Fibroblast of the conjunctiva (primary cell): ENCODE results near the gene TTC13.
"Not testable (repeated sequence)": the region's sequence is repeated elsewhere in the genome, so short reads cannot be mapped to it uniquely, and the experiment has no call there.

Experiments used
- DNase-seq: peaks from one replicate; pipeline ENCODE4 v3.0.0-alpha.2; 2010; ENCODE audit warnings: low read depth

TTC13 gene

DNA sequence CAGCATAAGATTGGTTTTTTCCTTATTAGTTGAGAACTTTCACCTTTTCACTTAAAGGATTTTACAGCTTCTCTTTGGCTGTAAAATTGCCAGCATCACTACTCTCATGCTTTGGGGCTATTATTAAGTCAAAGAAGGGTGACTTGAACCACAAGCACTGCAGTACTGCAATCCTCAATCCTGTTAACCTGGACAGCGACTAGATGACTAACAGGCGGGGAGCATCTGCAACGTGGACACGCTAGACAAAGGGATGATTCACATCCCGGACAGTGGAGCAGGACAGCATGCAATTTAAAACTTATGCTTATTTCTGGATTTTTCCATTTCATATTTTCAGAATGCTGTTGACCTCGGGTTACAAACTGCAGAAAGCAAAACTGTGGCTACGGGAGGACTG, 8.3 kb upstream of the TTC13 start:
- no peak for DNase-seq

DNA sequence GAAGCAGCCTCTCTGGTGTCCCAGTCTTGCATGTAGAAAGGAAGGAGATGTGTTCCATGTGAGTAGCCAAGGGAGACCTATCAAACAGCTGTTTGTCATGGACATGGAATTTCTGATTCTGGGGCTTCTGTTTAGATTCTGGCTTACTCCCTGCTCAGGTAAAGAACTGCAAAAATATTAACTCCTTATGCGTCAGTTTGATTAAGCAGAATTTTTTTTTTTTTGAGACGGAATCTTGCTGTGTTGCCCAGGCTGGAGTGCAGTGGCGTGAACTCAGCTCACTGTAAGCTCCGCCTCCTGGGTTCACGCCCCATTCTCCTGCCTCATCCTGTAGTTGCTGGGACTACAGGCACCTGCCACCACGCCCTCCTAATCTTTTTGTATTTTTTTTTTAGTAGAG, 7.0 kb upstream of the TTC13 start:
- DNase-seq, result no peak

DNA sequence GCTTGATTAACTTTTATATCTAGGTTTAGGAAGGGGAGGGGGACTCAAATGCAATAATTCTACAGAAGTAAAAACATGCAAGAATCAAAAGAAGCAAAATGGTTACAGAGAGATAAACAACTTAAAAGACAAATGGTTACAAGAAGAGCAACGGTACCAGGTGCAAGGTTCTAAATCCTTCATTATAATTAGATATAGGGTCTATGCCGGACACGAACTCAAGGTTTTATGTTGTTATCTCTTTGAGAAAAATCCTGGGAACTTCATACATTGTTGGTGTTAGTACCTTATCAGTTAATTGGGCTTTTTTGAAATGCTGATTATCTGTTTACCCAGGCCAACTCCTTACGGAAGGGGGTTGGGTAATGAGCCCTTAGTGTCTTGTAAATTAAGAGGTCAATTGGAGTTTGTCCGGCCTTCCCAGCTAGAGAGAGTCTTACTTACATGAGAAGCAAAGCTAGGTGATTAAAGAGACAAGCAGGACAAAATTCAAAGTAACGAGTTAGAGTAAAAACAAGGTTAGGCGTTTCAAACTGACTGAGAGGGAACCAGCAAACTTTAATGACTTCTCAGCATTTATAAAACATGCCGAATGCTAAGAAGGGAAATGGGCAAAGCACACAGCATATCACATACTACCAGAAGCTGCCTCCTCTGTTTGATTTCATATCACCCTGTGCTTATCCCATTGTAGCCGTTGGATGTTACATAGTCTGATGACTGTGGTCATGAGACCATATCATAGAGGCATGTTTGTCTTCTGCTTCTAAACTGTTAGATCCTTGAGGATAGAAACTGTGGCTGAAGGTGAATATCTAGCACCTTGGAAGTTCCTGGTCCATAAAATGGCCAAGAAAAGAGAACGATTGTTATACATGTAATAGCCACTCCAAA, 6.2 kb upstream of the TTC13 start:
- not testable (repeated sequence) for DNase-seq

DNA sequence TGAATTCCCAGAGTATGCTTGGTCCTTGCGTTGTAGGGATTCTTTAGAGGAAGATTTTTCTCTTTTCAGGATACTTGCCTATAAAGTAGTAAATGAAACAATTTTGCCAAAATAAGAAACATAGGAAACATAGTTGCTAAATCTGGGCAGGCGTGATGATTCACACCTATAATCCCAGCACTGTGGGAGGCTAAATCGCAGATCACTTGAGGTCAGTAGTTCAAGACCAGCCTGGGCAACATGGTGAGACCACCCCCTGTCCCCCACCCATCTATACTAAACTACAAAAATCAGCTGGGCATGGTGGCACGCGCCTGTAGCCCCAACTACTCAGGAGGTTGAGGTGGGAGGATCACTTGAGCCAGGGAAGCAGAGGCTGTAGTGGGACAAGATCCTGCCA, 5.2 kb upstream of the TTC13 start:
- DNase-seq, result no peak

DNA sequence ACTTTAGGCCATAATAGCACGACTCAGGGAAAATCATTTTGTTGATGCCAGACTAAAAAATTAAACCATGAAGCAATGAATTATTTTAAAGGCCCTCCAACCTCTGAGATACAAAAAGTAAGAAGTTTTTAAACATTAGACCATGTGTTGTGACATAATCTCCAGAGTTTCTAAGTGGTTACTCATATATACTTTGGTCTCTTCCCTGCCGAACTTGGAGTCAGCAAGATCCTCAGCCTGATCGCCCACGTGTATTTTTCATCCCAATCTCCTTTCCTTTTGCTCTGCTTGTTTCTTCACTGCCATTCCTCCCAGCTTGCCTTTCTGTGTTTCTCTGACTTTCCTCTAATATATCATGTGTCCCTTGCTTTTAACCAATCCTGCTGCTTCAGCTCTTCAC, 4.0 kb upstream of the TTC13 start:
- no peak for DNase-seq

DNA sequence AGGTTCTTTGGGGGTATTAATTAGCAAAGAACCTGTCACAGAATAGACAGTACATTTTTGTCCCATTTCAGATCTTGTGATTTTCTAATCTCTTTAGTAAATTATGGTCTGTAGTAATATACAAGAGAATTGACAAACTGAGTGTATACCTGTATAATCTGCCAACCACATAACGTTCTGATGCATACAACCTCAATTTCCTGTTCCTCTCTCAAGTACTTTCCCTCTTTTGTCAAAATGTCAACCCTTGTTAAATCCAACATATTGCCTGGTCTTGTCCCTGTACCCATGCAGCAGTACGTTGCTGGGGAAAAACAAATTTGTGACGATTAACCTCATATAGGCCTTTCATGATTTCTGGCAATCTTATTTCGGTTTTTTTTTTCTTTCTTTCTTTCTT, 1.3 kb upstream of the TTC13 start:
- DNase-seq, result no peak

DNA sequence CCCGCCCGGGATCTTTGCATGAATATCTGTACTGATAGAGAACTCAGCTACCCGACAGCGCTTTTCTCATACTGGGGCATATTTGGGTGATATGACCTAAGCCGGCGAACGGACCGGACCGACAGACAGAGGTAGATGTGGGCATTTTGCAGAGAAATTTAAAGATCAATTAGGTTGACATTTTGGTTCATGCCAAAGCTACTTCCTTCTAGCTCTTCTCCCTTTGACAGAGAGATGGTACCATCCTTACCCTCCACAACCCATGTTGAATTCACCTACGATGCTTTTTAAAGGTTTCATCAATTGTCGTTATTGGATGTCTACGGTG, 692 bp upstream of the TTC13 start:
- DNase-seq, result no peak

DNA sequence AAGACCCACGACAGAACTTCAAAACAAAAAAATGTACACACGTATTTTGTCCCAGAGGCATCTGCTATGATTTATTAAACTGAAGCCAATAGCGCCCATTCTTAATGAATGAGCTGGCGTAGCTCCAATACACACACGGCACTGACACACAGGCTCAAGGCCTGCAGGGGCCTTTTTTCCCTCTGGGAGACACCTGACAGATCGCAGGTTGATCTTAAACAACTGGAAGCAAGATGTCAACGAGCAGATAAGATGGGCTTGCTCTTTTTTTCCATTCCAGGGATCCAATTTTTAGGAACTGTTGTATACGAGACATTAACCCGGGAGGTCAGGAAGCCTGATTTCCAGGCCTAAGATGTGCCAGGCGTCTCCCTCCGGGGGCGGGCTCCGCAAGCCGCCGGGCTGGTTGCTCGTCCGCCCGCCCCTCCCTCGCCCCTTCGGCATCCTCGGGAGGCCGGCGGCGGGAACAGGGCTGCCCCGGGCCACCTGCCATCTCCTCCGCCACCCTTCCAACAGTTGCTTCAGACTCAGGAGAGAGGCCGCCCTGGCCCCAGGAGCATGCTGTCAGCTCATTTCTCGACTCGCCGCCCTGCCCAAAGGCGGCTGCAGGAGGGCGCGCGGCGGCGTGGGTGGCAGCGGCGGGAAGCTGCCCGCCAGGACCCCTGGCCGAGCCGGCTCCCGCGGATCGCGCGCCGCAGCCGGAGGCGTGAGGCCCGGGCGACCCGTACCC, 735 bp downstream of the TTC13 start:
- no peak for DNase-seq

DNA sequence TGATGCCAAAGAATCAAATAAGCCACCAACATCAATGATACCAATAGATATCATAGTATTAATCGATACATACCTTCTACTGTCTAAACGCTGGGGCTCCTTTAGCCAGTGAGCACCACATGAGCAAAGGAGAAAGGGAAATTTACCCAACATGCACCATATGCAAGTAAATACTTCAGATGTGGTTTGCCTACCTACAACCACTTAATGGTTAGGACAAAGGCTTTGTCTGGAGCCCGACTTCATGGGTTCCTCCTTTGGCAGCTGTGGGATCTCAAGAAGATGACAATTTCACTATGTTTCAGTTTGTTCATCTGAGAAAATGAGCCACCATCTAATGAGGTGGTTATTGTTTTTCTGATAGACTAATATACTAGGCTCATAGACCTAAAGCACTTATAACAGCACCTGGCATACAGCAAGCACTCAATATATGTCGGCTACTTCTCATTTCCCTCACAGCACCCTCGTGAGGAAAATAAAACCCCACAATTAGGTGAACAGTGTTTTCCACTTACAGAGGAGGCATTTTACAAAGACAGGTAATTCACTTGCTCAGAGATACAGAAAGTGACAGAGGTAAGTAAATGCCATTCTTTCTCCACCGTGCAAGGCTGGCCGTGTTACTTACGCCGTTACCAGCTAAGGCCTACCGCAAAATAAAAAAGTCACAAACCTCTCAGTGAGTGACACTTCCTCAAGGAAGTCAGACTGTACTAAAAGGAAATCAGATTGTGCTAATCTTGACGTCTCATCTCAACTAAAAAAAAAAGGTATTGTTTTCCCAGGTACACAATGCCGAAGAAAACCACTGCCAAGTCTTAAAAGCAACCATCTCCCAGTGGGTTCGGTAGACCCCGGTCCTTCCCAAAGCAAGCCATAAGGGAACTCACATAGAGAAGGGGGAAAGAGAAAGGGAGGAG, 1.6 kb downstream of the TTC13 start:
- DNase-seq, result no peak

DNA sequence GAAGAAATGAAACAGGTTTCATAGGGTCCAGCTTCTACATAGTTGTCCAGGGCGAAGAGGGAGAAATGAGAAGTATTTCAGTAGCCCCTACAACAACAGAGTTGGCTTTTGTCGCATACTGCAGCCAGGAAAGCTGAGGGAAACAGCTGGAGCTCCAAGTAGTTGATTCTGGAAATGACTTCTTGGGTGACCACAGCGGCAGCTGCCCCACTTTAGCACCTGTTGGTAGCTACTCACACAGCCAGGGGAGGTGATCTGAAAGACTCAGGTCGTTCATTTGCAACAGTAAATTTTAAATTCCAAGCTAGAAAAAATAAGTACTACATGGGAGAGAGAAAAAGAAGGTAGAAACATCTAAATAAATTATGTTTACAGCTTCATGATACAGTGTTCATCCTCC, 2.3 kb downstream of the TTC13 start:
- no peak for DNase-seq

DNA sequence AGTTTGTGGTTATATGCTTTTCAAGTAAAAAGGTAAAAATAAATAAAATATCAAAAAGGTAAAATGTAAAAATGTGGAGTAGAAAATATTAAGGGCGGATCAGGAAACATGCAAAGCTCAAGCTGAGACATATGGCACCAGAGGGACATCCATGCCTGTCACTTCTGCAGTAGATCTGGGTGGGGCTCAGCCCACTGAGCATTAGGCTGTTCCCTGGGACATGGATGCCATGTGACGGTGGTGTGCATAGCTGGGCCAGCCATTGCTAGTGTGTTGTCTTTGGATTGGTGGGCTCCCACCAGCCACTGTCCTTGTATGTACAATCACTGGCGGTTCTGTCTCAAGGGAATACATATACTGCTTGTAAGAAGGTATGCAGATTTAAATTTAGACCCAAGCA, 3.0 kb downstream of the TTC13 start:
- no peak for DNase-seq

DNA sequence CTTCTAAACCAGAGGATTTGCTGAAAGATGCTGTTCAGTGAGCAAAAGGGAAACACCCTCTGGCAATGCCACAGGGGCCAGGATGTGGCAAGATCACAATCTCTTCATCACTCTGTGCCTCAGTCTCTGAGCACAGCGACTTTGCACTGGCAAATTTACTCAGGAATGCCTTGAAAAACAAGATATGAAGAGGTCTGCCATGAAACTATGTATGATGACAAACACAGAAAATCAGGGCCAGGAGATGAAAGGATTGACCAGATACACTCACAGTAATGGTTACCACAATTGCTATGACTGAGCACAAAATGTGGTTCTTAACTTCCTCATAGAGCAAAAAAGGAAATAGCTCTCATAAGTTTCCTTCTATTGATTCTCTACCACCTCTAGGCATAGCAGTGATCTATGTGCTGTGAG, 5.8 kb downstream of the TTC13 start:
- DNase-seq, result no peak

DNA sequence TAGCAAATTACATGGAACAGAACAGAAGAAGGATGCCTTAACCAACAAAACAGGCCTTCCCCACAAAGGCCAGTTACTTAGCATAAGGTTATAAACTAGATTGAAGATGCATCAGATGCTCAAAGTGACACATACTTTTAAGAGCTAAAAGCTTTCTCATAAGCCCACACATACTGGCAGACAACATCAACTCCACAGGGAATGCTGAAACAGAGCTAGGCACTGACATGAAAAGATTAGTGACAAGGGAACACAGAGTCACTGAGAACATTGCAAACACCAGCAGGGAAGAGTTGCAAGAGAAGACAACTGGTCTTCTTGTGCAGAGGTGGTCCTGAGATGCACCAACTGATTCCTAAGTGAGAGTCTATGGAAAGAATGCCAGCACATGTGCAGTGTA, 6.9 kb downstream of the TTC13 start:
- DNase-seq, result no peak

DNA sequence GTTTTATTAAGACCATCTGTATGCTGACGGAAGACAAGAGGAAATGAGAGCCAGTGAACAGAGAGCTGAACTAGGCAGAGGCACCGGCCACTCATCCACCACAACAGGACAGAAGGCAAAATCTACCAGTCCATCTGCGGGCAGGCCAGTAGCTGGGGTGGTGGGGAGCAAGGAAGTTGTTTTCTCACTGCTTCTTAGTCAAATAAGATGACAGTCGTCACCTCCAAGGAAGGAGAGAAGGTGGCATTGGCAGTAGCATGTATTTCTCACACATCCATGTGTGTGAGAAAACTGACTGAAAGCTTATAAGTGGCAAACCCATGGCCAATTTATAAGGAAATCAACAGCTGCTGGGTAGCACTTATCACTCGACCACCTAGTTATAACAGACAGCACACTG, 8.2 kb downstream of the TTC13 start:
- no peak for DNase-seq

DNA sequence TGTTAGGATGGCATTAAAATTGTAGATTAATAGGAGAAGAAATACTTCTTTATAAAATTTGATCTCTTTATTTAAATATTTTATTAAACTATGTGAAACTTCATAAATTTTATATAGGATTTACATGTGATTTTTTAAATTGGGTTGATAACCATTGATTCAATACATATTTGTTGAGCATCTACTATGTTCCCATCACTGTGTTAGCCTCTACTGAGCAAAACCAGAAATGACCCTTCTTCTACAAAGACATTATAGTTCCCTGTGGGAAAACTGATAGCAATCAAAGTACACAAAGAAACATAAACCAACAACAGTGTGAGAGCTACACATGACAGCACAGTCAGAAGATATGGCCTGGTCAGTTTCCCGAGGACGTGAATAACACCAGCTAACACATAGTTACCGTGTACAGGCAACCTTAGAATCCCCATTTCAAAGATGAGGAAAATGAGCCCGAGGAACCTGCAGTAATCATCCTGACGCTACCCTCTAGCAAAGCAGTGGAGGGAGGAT, 12.2 kb downstream of the TTC13 start:
- no peak for DNase-seq

DNA sequence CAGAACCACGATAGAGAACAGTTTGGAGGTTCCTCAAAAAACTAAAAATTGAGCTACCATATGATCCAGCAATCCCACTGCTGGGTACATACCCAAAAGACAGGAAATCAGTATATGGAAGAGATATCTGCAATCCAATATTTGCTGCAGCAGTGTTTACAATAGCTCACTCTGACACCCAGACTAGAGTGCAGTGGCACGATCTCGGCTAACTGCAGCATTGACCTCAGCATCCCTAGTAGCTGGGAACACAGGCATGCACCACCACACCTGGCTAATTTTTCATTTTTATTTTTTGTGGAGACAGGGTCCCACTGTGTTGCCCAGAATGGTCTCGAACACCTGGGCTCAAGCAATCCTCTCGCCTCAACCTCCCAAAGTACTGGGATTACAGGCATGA, 13.1 kb downstream of the TTC13 start:
- no peak for DNase-seq

DNA sequence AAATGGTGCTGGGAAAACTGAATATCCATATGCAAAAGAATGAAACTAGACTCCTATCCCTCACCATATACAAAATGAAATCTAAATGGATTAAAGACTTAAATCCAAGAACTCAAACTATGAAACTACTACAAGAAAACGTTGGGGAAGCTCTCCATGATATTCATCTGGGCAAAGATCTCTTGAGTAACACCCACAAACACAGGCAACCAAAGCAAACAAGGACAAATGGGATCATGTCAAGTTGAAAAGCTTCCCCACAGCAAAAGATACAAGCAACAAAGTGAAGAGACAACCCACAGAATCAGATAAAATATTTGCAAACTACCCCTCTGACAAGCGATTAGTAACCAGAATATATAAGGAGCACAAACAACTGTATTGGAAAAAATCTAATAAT, 13.8 kb downstream of the TTC13 start:
- no peak for DNase-seq

DNA sequence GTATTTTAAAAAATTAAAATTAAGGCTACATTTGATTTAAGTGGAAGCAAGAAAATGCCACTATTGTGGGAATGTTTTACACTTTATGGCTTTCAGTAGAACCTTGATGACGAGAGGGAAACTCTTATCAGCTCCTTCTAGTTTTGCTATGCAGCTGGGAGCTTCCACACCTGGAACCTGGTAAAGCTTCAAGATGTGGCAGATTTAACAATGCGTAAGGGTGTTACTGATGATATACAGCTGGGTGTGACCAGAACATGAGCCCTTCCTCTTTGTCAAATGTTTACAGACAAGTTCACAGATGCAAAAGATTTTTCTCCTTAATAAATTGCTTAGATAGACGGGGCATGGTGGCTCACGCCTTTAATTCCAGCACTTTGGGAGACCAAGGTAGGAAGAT, 20.3 kb downstream of the TTC13 start:
- no peak for DNase-seq

DNA sequence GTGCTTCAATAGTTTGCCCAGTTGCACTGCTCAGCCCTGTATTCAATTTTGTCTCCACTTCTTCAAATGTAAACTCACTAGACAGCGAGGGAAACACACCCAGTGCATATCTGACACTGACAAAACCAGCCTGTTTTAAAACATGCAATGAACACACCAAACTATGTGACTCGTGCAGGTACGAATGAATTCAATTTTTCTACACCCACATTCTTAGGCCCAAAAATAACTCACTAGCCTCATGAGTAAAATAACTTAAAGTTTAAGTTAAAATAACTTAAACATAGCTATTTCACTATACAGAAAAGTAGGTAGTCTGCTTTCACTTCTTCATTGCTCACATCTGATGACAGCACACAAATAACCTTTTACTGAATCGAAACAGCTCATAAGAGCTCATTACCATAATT, 21.1 kb downstream of the TTC13 start:
- no peak for DNase-seq

DNA sequence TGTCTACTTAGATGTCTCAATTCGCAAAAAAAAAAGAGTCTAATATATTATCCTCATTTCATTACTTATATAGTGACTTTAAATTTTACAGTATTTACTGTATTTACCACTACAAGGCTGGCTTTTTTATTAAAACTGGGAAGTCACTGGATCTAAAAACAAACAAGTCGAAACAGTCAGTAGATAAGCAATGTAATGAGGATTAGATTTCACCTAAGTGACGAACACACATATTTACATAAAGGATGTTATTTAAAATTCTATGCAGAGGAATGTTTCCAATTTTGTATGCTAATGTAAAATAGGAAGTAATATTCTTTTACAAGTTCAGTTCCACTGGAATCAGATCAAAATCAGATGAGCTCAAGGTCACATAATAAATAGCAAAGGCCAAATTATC, 28.3 kb downstream of the TTC13 start:
- no peak for DNase-seq

DNA sequence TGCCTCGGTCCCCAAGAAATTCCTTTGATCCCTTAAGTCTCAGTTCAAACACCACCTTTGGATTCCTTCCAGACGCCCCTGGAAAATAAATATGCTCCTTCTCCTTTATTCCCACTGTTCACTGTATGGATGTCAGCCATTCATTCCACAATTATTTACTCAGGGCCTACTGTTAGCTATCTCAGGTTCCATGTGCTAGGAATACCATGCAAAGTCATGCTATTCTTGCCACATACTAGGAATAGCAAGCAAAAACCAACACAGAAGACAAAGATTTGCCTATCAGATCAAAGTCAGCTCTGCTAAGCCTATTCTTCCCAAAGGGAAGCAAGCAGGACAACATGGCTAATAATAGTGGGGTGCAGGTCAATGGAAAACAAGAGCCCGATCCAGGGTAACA, 29.8 kb downstream of the TTC13 start:
- DNase-seq, result no peak

DNA sequence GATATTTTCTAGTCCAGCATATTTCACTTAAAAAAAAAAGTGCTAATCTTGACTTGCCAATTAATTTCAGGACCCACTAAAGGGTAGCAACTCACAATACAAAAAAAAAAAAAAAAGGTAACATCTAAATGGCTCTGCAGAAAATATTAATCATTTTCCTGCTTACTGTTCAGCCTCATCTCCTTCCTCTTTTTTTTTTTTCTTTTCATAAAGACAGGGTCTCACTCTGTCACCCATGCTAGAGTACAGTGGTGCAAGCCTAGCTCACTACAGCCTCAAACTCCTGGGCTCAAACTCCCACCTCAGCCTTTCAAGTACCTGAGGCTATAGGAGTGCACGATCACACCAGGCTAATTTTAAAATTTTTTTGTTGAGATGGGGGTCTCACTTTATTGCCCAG, 30.4 kb downstream of the TTC13 start:
- no peak for DNase-seq
